ENCODE data around the gene OR7C1.
A peak's percentile ranks its signal among the peaks of the same experiment; 100 is the strongest.
"Not testable (repeated sequence)": the region's sequence is repeated elsewhere in the genome, so short reads cannot be mapped to it uniquely, and the experiment has no call there.

The OR7C1 gene

DNA sequence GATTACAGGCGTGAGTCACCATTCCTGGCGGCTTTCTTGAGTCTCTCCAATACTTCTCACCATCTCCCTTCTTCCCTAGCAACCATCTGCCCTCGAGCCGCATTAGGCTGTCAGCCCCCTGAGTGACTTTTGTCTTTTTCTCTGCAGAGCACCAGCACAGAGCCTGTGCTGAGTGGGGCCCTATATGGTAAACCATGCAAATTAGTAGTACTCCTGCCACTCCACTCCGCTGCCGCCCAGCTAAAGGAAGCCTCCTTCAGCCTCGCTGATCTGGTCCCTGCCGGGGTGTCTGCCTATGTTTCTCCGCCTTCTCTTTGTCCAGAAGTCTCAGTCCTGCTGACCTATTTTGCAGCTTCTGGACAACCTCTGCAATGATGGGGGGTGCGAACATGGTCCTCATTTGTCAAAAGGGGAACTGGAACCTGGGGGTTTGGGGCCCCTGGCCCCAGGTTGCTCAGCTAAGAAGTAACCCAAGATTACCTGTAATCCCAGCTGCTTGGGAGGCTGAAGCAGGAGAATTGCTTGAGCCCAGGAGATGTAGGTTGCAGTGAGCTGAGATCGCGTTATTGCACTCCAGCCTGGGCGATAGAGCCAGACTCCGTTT lies 54.3 kb downstream of the OR7C1 start:
- peaks cover 21% of the 10 kb centered on the region for H3K4me1 Mint-ChIP-seq
- not testable (repeated sequence) for H3K36me3 Mint-ChIP-seq; H3K9me3 Mint-ChIP-seq; H3K27ac Mint-ChIP-seq; DNase-seq (ENCODE audit: low spot score in 2 of 2); H3K4me3 Mint-ChIP-seq
- ATAC-seq (ENCODE audit: low read depth), result peak; percentile 75
- H3K27me3 Mint-ChIP-seq, result peaks cover 16% of the 10 kb centered on the region

DNA sequence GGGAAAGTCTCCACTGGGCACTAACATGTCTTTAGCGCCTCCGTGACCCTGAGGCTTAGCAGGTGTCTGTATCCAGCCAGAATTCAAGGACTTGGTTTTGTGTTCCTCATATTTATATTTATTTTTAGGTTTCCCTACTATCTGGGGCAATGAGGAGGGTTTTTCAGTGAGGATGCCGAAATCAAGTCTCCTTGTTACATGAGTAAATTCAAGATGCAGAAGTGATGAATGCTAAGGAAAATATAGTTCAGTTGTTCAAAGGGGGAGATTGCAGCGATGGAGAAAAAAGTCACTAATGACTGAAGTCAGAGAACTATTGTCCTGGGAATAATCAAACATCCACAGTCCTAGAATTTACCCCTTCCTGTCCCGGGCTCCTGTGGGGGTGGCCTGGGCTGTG lies 55.8 kb downstream of the OR7C1 start:
- DNase-seq (ENCODE audit: low spot score in 2 of 2) (no peak), ATAC-seq (ENCODE audit: low read depth) (no peak)
- Mint-ChIP-seq H3K4me3 (no peak overlapping the region), H3K27ac (no peak overlapping the region), H3K9me3 (no peaks in the 10 kb centered on the region), H3K36me3 (no peaks in the 10 kb centered on the region), H3K27me3 (peaks cover 9% of the 10 kb centered on the region), H3K4me1 (peaks cover 14% of the 10 kb centered on the region)

DNA sequence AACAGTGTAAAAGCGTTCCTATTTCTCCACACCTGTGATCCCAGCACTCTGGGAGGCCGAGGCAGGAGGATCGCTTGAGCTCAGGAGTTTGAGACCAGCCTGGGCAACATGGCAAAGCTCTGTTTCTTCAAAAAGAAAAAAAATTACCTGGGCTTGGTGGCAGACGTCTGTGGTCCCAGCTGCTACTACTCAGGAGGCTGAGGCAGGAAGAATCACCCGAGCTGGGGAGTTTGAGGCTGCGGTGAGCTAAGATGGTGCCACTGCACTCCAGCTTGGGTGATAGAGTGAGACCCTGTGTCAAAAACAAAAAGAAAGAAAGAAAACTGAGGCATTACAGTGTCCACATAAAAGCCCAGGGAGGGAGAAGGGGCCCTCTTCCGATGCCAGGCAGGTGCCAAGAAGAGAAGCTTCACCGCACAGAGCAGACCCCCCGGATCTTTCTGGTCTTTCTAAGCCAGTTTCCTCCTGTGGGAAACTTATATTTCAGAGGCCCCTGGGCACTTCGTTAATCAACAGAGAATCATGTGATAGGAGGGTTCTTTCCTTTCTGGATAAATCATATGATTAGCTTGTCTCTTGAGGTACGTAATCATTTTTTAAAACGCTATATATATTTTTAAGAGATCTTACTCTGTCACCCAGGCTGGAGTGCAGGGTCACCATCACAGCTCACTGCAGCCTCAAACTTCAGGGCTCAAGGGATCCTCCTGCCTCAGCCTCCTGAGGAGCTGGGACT lies 56.7 kb downstream of the OR7C1 start, which contains the start of gene ADGRE2:
Gene ADGRE2, minus strand, starts transcription at position 451 of the 736 bp plus-strand sequence. CDS start 1,804 bp downstream, outside the sequence.
- H3K36me3 Mint-ChIP-seq; H3K9me3 Mint-ChIP-seq; ATAC-seq (ENCODE audit: low read depth); DNase-seq (ENCODE audit: low spot score in 2 of 2); H3K27ac Mint-ChIP-seq; H3K4me3 Mint-ChIP-seq: not testable (repeated sequence)
- H3K4me1 Mint-ChIP-seq, result peaks cover 14% of the 10 kb centered on the region
- H3K27me3 Mint-ChIP-seq, result peaks cover 13% of the 10 kb centered on the region

DNA sequence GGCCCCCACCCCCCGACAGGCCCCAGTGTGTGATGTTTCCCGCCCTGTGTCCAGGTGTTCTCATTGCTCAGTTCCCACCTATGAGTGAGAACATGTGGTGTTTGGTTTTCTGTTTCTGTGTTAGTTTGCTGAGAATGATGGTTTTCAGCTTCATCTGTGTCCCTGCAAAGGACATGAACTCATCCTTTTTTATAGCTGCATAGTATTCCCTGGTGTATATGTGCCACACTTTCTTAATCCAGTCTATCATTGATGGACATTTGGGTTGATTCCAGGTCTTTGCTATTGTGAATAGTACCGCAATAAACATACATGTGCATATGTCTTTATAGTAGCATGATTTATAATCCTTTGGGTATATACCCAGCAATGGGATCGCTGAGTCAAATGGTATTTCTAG lies 57.3 kb downstream of the OR7C1 start:
- not testable (repeated sequence) for H3K9me3 Mint-ChIP-seq; H3K4me3 Mint-ChIP-seq; H3K27ac Mint-ChIP-seq; ATAC-seq (ENCODE audit: low read depth); DNase-seq (ENCODE audit: low spot score in 2 of 2); H3K36me3 Mint-ChIP-seq
- H3K27me3 Mint-ChIP-seq, result peaks cover 13% of the 10 kb centered on the region
- H3K4me1 Mint-ChIP-seq, result peaks cover 14% of the 10 kb centered on the region

DNA sequence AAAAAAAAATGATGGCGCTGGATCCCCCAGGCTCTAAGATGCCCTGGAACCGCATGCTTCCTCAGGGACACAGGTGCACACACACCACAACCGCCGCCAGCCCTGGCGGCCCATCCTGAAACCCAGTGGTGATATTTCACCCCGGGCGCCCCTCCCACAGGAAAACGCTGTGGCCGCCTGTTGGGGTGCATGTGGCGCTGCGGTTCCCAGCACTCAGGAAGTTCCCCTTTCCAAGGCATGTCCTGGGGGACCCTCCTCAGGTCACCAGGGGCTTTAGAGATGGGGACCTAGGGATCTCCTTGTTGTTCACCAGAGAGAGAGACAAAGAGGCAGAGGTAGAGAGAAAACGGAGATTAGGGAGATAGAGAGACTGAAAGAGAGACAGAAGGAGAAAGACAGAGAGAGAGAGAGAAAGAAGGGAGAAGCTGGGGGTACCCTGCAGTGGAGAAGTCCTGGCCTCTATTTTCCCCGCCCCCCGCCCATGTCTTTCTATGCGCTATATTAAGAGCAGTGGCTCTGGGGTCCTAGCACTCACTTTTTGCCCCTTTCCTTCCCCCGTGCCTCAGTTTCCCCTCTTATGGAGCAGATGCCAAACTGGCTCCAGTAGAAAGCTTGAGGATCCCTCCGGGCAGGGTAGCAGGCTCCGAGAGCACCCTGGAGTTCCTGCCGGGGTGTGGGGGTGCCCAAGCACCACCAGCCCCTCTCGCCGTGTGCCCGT lies 59.0 kb downstream of the OR7C1 start:
- peaks cover 3% of the 10 kb centered on the region for H3K36me3 Mint-ChIP-seq
- peak overlapping the region; percentile 67 for H3K27ac Mint-ChIP-seq
- H3K27me3 Mint-ChIP-seq, result peaks cover 14% of the 10 kb centered on the region

DNA sequence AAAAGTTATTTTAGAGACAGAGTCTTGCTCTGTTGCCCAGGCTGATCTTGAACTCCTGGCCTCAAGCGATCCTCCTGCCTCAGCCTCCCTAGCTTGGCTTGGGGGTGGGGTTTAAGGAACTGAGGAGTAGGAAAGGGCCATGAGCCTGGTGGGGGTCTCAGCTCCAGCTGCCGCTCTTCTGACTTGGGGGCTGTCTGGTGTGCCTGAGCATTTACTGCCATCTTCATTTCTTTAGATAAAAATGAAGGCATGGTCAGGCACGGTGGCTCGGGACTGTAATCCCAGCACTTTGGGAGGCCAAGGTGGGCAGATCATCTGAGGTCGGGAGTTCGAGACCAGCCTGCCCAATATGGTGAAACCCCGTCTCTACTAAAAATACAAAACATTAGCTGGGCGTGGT lies 59.7 kb downstream of the OR7C1 start:
- ATAC-seq (ENCODE audit: low read depth); H3K9me3 Mint-ChIP-seq; DNase-seq (ENCODE audit: low spot score in 2 of 2); H3K36me3 Mint-ChIP-seq; H3K27ac Mint-ChIP-seq: not testable (repeated sequence)
- H3K4me1 Mint-ChIP-seq, result peaks cover 12% of the 10 kb centered on the region
- peak overlapping the region; percentile 50 for H3K4me3 Mint-ChIP-seq
- peaks cover 12% of the 10 kb centered on the region for H3K27me3 Mint-ChIP-seq

More for the DNA sequence above, 59.0 kb downstream of the OR7C1 start:
- H3K4me1 Mint-ChIP-seq, result peaks cover 17% of the 10 kb centered on the region
- ATAC-seq (ENCODE audit: low read depth) (no peak), DNase-seq (ENCODE audit: low spot score in 2 of 2) (no peak)
- H3K9me3 Mint-ChIP-seq, result no peaks in the 10 kb centered on the region
- H3K4me3 Mint-ChIP-seq, result peak overlapping the region; percentile 65

DNA sequence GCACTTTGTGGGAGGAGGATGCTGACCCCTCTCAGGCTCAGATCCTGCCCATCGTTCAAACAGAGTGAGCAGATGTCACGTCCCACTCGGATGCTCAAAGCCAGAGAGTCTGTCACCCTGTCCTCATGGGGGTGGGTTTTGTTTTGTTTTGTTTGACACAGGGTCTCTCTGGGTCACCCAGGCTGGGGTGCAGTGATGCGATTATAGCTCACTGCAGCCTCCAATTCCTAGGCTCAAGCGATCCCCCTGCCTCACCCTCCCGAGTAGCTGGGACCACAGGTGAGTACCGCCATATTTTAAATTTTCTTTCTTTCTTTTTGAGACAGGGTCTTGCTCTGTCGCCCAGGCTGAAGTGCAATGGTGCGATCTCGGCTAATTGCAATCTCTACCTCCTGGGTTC lies 60.6 kb downstream of the OR7C1 start:
- H3K4me3 Mint-ChIP-seq, result no peak overlapping the region

DNA sequence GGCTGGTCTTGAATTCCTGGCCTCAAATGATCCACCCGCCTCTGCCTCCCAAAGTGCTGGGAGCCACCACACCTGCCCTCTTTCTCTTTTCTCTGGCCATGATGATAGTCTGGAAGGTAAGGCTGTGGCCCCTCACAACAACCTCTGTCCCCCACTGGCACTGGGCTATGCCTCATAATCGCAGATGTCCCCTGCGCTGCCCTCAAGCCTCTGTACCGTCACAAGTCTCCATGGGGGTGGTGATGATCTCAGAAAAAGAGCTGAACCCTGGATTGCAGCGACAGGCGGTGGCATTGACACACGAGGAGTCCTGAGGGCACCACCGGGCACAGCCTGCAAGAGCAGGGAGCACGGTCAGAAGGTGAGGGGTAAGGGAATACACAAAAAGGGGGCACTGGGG lies 61.3 kb downstream of the OR7C1 start:
- H3K36me3 Mint-ChIP-seq; H3K4me3 Mint-ChIP-seq; ATAC-seq (ENCODE audit: low read depth); DNase-seq (ENCODE audit: low spot score in 2 of 2); H3K27ac Mint-ChIP-seq; H3K9me3 Mint-ChIP-seq: not testable (repeated sequence)
- H3K27me3 Mint-ChIP-seq, result peaks cover 13% of the 10 kb centered on the region
- H3K4me1 Mint-ChIP-seq, result peaks cover 12% of the 10 kb centered on the region

More for the DNA sequence above, 60.6 kb downstream of the OR7C1 start:
- Mint-ChIP-seq H3K36me3 (peaks cover 3% of the 10 kb centered on the region), H3K4me1 (peaks cover 12% of the 10 kb centered on the region), H3K27me3 (peaks cover 15% of the 10 kb centered on the region), H3K9me3 (no peaks in the 10 kb centered on the region), H3K27ac (no peak overlapping the region)
- DNase-seq (ENCODE audit: low spot score in 2 of 2) (no peak), ATAC-seq (ENCODE audit: low read depth) (no peak)

DNA sequence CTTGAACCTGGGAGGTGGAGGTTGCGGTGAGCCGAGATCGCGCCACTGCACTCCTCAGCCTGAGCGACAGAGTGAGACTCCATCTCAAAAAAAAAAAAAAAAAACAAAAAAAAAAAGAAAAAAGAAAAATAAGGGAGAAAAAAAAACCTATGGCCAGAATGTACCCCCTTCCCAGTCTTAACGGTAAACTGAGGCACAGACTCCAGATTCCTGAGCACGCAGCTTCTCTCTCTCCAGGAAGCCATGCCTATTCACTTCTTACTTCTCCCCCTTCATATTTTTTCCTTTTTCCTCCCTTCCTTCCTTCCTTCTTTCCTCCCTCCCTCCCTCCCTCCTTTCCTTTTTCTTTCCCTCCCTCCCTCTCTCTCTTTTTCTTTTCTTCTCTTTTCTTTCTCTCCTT lies 62.0 kb downstream of the OR7C1 start:
- peaks cover 12% of the 10 kb centered on the region for H3K4me1 Mint-ChIP-seq
- H3K36me3 Mint-ChIP-seq, result peaks cover 3% of the 10 kb centered on the region
- ATAC-seq (ENCODE audit: low read depth) (no peak), DNase-seq (ENCODE audit: low spot score in 2 of 2) (no peak)
- H3K9me3 Mint-ChIP-seq, result no peaks in the 10 kb centered on the region
- no peak overlapping the region for H3K4me3 Mint-ChIP-seq
- no peak overlapping the region for H3K27ac Mint-ChIP-seq
- H3K27me3 Mint-ChIP-seq, result peaks cover 16% of the 10 kb centered on the region

DNA sequence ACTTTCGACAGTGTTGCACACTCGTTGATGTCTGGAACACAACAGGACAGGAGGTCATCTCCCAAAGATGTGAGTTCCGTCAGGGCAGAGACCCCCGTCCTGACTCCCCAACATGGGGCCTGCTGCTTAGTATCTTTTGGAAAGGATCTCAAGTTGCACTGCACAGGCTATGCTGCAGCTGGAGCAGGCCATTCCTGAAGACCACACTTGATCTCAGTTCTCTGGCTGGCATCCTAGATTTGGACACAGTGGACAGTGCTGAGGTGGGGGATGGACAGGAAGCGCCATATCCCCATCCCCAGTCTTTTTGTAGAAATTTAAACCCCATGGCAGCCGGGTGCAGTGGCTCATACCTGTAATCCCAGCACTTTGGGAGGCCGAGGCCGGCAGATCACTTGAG lies 62.5 kb downstream of the OR7C1 start:
- Mint-ChIP-seq H3K36me3 (peaks cover 3% of the 10 kb centered on the region), H3K9me3 (no peaks in the 10 kb centered on the region), H3K27me3 (peaks cover 16% of the 10 kb centered on the region), H3K27ac (no peak overlapping the region), H3K4me1 (peaks cover 12% of the 10 kb centered on the region), H3K4me3 (no peak overlapping the region)
- DNase-seq (ENCODE audit: low spot score in 2 of 2), result no peak
- ATAC-seq (ENCODE audit: low read depth), result no peak

DNA sequence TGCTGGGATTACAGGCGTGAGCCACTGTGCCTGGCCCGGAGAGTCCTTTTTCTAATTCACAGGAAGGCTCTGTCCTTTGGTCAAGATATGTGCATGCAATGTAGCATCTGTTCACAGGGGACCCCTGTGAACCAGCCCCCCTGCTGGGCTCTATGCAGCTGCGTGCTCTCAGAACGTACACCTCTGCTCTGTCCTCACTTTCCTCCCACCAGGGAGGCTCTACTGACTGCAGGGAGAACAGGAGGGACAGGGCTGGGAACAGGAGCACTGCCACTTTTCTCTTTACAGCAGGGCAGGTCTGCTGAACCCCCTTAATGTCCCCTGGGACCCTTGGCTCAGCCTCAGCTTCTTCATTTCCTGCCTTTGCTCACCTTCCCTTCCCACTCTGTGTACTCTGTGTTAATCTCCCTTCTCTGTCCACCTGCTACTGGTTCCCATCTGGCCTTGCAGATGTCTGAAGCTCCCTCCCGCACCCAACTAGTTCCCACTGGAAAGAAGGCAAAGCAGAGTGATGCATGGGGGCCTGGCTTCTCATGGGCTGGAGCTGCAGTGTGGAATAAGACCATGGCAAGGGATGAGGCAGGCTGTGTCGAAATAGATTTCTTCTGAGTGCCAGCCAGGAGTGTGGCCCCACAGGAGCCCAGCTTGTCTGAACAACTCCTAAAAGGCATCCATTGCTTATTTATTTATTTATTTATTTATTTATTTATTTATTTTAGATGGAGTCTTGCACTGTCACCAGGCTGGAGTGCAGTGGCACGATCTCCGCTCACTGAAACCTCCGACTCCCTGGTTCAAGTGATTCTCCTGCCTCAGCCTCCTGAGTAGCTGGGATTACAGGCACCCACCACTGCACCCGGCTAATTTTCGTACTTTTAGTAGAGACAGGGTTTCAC lies 63.8 kb downstream of the OR7C1 start:
- Mint-ChIP-seq H3K36me3 (peaks cover 3% of the 10 kb centered on the region), H3K27ac (no peak overlapping the region), H3K4me1 (peaks cover 10% of the 10 kb centered on the region), H3K27me3 (peaks cover 16% of the 10 kb centered on the region), H3K9me3 (no peaks in the 10 kb centered on the region), H3K4me3 (no peak overlapping the region)
- ATAC-seq (ENCODE audit: low read depth), result no peak
- no peak for DNase-seq (ENCODE audit: low spot score in 2 of 2)

DNA sequence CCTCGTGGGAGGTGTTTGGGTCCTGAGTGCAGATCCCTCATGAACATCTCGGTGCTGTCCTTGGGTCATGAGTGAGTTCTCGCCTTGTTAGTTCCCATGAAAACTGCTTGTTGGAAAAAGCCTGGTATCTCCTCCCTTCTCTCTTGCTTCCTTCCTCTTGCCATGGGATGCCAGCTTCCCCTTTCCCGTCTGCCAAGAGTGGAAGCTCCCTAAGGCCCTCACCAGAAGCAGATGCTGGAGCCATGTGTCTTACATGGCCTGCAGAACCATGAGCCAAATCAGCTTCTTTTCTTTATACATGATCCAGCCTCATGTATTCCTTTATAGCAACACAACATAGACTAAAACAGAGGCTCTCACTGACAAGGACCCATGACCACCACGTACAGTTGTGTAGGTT lies 64.8 kb downstream of the OR7C1 start:
- DNase-seq (ENCODE audit: low spot score in 2 of 2) (no peak), ATAC-seq (ENCODE audit: low read depth) (no peak)
- H3K9me3 Mint-ChIP-seq, result no peaks in the 10 kb centered on the region
- peaks cover 3% of the 10 kb centered on the region for H3K4me1 Mint-ChIP-seq
- H3K27me3 Mint-ChIP-seq, result peaks cover 16% of the 10 kb centered on the region
- H3K4me3 Mint-ChIP-seq, result no peak overlapping the region
- H3K36me3 Mint-ChIP-seq, result peaks cover 5% of the 10 kb centered on the region
- no peak overlapping the region for H3K27ac Mint-ChIP-seq

DNA sequence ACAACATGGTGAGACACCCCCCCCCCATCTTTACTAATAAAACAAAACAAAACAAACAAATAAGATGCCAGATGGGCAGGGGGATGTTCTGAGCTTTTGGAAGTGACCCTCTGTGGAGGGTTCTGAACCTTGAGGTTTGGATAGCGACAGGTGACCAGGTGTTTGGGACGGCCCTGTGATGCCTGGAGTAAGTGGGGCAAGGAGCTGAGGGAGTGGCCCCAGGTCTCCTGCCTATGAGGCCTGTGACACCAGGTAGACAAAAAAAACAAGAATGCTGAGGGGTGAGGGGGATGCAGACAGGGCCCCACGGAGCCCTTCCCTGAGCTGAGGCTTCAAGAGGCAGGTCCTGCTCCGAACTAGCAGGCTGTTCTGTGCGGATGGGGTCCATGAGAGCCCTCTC lies 65.8 kb downstream of the OR7C1 start:
- DNase-seq (ENCODE audit: low spot score in 2 of 2) (no peak), ATAC-seq (ENCODE audit: low read depth) (no peak)
- H3K36me3 Mint-ChIP-seq, result peaks cover 5% of the 10 kb centered on the region
- no peak overlapping the region for H3K4me3 Mint-ChIP-seq
- peaks cover 16% of the 10 kb centered on the region for H3K27me3 Mint-ChIP-seq
- no peak overlapping the region for H3K27ac Mint-ChIP-seq
- peaks cover 3% of the 10 kb centered on the region for H3K4me1 Mint-ChIP-seq
- no peaks in the 10 kb centered on the region for H3K9me3 Mint-ChIP-seq
